Fibroblast of villous mesenchyme (primary cell): ENCODE measurements around the gene TEC. TPM values are rescaled to one million over a fixed set of nuclear protein-coding genes. Genes with fewer than 3 reads are reported as not detected.
"Not testable (repeated sequence)": the region's sequence is repeated elsewhere in the genome, so short reads cannot be mapped to it uniquely, and the experiment has no call there.

Experiments used
- DNase-seq: peaks from one replicate; pipeline ENCODE4 v3.0.0-alpha.2; 2010; ENCODE audit warnings: low read depth
- H3K4me3 ChIP-seq: 2 replicates; pipeline ENCODE4 v1.5.1; 2011; ENCODE audit warnings: low read depth, mild to moderate bottlenecking, low read length
- total RNA-seq: library from RNA; depleted of rRNA; stranded (reverse); fragments of >200 nt; gene quantifications from 2 replicates; pipeline ENCODE4 v1.2.3, GENCODE V29; 2012
- TF ChIP-seq, protein P1 (sequence below): IDR thresholded peaks from 2 replicates; pipeline ENCODE4 v1.5.1; 2012; ENCODE audit warnings: low read depth, mild to moderate bottlenecking, low read length; ENCODE audit not compliant: insufficient read depth

Gene TEC
- total RNA-seq, 1 donor: 0.43 TPM

- no peak for DNase-seq
- TF ChIP-seq, protein P1, sequence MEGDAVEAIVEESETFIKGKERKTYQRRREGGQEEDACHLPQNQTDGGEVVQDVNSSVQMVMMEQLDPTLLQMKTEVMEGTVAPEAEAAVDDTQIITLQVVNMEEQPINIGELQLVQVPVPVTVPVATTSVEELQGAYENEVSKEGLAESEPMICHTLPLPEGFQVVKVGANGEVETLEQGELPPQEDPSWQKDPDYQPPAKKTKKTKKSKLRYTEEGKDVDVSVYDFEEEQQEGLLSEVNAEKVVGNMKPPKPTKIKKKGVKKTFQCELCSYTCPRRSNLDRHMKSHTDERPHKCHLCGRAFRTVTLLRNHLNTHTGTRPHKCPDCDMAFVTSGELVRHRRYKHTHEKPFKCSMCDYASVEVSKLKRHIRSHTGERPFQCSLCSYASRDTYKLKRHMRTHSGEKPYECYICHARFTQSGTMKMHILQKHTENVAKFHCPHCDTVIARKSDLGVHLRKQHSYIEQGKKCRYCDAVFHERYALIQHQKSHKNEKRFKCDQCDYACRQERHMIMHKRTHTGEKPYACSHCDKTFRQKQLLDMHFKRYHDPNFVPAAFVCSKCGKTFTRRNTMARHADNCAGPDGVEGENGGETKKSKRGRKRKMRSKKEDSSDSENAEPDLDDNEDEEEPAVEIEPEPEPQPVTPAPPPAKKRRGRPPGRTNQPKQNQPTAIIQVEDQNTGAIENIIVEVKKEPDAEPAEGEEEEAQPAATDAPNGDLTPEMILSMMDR: no peak
- no peak overlapping the region for H3K4me3 ChIP-seq
Observed at GRCh38 chr4:48172651-48173050, 97.0 kb downstream of the TEC start.

DNA sequence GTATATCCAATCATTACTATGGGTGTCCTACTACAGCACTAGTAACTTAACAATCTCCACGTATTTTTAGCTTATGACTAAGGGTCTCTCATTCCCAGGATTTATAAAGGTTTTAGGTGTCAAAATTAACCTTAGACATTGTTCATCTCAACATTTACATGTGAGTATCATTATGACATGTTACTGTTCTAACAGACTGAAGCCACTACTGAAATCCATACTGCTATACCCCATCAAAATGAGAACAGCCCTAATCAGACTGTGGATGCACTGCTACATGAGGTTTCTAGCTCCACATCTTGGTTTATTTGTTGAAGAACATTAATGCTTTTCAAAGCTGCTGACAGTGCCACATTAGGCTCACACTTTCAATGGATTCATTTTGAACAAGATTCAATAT lies 100.0 kb downstream of the TEC start:
- no peak for DNase-seq
- no peak overlapping the region for H3K4me3 ChIP-seq
- TF ChIP-seq, protein P1: no peak

- H3K4me3 ChIP-seq: no peak overlapping the region
- DNase-seq: no peak
- TF ChIP-seq, protein P1: no peak
Observed at GRCh38 chr4:48167538-48168263, 101.9 kb downstream of the TEC start.

DNA sequence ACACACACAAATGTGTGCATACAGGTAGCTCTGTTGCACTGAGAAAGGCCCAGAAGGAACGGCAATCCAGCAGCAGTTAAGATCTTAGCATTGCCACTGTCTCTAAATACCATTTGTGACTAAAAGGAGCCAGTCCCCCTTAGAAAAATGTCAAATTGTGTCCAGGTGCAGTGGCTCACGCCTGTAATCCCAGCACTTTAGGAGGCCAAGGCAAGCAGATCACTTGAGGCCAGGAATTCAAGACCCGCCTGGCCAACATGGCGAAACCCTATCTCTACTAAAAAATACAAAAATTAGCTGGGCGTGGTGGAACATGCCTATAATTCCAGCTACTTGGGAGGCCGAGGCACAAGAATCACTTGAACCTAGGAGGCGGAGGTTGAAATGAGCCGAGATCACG lies 105.1 kb downstream of the TEC start:
- not testable (repeated sequence) for H3K4me3 ChIP-seq, DNase-seq

- TF ChIP-seq, protein P1: no peak
Observed at GRCh38 chr4:48163746-48164145, 105.9 kb downstream of the TEC start.

GRCh38 chr4:48162162-48162561 lies 107.5 kb downstream of the TEC start:
- H3K4me3 ChIP-seq: no peak overlapping the region
- DNase-seq: no peak
- TF ChIP-seq, protein P1: no peak

More at GRCh38 chr4:48163746-48164145, 105.9 kb downstream of the TEC start:
- DNase-seq: no peak
- H3K4me3 ChIP-seq: no peak overlapping the region

DNA sequence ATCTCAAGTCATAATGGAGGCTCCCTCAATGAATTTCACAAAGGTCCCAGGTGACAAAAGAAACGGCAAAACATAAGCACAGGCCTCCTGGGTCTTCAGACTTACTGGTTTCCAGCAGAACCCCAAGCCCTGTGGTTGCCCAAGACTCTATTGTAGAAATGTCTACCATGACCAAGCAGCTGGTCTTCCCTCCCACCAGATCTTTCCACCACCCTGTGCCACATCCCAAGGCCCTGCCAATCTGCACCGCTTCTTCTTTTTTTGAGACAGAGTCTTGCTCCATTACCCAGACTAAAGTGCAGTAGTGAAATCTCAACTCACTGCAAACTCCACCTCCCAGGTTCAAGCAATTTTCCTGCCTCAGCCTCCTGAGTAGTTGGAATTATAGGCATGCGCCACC lies 112.4 kb downstream of the TEC start:
- TF ChIP-seq, protein P1: no peak
- no peak overlapping the region for H3K4me3 ChIP-seq
- no peak for DNase-seq
